OCI-LY7 (cell line): ENCODE results near the gene YWHAB.
"Not testable (repeated sequence)": the region's sequence is repeated elsewhere in the genome, so short reads cannot be mapped to it uniquely, and the experiment has no call there.

Experiments
- EZH2phosphoT487 ChIP-seq: fragments of 200-600 bp; sonication (generic); IDR thresholded peaks from 2 replicates; pipeline ENCODE4 v1.6.1; 2018; ENCODE audit warnings: low read depth, borderline replicate concordance, mild to moderate bottlenecking, mixed run types, antibody characterized with exemption, low read length, moderate library complexity, mixed read lengths
- TF ChIP-seq, protein P1 (sequence below): fragments of 200-600 bp; sonication (generic); conservative IDR thresholded peaks from 2 replicates; pipeline ENCODE4 v1.5.1; 2014; ENCODE audit warnings: mild to moderate bottlenecking, antibody characterized with exemption, low read length, moderate library complexity, mixed read lengths

DNA sequence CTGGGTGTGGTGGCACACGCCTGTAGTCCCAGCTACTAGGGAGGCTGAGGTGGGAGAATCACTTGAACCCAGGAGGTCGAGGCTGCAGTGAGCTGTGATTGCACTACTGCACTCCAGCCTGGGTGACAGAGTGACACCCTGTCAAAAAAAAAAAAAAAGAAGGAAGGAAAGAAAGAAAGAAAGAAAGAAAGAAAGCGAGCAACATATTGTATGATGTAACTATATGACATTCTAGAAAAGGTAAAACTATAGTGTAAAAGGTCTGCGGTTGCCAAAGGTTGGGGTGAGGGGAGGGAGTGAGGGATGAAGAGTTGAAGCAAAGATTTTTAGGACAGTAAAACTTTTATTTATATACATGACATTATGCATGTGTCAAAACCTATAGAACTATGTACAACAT is 3.1 kb upstream of the YWHAB start:
- TF ChIP-seq, protein P1, sequence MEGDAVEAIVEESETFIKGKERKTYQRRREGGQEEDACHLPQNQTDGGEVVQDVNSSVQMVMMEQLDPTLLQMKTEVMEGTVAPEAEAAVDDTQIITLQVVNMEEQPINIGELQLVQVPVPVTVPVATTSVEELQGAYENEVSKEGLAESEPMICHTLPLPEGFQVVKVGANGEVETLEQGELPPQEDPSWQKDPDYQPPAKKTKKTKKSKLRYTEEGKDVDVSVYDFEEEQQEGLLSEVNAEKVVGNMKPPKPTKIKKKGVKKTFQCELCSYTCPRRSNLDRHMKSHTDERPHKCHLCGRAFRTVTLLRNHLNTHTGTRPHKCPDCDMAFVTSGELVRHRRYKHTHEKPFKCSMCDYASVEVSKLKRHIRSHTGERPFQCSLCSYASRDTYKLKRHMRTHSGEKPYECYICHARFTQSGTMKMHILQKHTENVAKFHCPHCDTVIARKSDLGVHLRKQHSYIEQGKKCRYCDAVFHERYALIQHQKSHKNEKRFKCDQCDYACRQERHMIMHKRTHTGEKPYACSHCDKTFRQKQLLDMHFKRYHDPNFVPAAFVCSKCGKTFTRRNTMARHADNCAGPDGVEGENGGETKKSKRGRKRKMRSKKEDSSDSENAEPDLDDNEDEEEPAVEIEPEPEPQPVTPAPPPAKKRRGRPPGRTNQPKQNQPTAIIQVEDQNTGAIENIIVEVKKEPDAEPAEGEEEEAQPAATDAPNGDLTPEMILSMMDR: not testable (repeated sequence)
- TF ChIP-seq EZH2phosphoT487: not testable (repeated sequence)
